GM19452 (cell line): ENCODE data around the gene NRP1.
"Not testable (repeated sequence)": the region's sequence is repeated elsewhere in the genome, so short reads cannot be mapped to it uniquely, and the experiment has no call there.

Experiments used
- ATAC-seq: cut with Tn5 transposase; IDR thresholded peaks from one replicate; pipeline ENCODE4 v1.9.1; 2021; ENCODE audit not compliant: unreplicated experiment

The NRP1 gene

DNA sequence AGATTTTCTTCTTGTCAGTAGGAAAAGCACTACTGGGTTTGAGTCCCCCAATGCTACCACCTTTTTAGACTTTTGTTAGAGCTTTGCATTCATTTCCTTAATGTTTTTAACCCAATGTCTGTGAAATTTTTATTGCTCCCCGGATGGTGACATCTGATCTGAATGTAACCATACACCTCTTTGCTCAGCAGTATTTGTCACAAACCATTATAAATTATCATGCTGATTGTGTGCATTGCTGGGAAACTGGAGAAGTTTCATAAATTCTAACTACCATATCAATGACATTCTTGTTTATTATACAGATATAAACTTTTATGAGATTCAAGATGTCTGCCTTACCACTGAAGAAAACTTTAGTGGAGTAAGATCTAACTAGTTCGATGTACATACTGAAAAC is 8.5 kb downstream of the NRP1 start:
- no peak for ATAC-seq

DNA sequence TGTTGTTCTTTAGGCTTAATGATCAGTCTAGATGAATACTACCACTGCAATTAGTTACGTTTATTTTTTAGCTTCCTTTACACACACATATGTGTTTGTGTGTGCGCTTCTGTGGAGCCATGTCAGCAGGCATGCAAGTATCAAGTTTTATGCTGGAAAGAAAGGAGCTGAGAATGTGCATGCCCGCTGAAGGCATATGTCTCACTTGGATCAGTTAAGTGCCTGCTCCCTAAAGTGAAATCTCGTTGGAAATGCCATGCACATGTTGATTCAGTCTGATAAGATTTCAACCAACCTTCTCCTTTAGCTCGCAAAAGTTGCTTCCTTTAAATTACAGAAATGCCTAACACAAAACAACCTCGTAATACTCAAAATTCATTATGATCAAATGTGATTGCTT is 10.7 kb downstream of the NRP1 start:
- ATAC-seq: no peak

DNA sequence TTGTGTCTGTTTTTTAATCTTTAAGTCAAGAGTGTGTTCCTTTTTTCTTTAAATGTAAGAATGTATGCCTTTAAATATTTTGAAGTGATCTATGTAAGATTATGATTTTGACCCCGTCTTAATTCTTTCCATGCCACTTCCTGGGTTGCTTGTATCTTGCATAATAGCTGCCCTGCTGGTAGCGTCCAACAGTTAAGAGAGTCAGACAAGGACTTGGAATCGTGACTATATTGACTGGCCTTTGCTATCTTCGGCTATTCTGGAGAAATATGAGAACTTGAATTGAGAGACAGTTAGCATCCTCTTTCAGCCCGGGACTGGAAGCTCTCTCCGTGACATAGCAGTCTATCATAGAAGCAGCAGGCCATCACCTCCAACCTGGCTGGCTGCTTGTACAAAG is 13.0 kb downstream of the NRP1 start:
- ATAC-seq: no peak

DNA sequence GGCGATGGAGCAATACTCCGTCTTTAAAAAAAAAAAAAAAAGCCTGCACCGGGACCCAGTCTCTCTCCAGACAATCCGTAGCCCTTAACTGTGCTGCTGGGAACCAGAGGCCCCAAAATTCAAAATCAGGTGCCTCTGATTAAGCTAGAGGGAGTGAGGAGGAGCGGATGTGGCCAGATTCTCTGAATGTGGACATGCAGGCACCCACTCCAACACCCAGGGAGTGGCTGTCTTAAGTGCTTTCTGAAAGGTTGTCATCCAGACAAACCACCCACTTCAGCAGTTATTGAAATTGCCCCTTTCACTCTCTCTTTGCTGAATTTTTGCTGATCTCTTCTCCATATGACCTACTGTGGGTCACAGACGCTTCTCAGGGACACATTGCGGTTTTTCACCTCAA is 14.2 kb downstream of the NRP1 start:
- ATAC-seq: no peak

DNA sequence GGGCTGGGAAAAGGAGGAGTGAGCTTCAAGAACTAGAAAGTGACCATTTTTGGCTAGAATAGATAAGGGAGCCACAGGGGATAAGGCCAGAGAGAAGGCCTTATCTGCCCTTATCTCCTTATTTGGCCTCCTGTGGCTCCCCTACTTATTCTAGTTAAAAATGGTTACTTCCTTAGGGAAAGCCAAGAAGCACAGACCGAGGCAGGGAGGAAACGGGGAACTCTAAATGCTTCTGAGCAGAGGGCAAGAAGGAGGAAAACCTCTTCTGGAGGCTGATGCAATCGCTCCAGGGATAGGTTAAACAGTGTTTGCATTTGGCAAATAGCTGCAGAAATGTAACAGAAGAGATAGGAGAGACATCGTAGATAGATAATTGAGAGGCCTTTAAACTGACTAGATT is 18.6 kb downstream of the NRP1 start:
- no peak for ATAC-seq

DNA sequence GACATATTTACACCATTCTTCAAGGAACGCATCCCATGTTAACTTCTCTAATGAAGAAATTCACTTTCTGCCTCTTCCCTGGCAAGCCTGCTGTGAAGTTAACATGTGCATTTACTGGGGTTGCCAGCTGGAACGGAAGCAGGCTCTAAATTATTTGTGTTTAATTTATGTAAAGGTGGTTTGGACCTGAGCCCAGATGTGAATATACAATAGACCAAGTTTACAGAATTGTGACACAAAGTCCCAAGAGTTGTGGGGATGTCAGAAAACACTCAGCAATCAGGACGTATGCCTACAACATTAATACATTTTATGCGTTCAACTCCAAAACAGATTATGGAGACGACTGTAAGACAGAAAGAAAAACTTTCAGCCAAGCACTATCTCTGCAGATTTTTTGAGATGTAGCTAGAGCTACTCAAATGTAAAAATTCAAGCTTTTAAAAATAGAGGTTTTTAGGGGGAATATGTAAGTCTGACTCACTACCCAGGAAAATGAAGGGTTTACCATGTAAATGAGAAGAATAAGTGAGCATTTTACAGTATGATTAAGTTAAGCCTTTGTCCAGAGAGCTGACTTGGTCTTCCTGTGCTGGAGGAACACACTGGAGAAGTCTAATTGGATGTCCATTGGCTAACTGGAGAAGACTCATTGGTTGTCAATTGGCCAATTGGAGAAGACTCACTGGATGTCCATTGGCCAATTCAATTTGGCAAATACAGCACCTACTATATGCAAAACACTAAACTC is 19.5 kb downstream of the NRP1 start:
- no peak for ATAC-seq

DNA sequence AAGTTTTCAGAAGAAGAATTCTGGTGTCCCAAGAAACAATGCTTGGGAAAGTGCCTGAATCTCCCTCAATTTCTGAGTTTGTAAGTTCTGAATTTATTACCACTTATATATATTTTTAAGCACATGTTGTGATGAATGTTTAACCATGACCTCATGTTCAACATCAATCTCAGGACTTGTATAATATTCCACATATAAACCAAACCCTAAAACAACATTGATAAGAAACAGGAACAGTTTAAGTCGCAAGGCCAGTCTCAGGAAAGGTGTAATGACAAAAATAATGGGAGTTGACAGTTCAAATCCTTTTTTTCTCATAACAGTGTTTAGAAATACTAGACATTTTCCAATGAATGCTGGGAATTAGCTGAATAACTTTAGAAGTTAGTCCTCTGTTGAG is 22.8 kb downstream of the NRP1 start:
- no peak for ATAC-seq

DNA sequence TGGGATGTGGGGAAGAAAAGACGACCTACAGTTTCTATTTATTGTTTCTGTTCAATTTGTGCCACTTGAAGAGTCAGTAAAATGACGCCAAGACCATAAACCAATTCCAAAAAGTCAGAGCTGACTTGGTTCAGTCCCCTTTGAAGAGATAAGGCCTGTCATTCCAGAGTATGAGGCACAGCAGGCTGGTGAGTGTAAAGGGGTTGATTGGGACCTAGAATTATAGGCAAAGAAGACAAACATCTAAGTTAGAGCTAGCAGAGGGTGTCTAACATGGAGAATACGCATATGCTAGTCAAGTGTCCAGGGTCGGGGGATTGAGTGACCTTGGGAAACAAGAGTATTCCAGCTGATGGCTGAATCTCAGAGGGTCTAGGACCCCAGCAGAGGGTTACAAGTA is 23.6 kb downstream of the NRP1 start:
- no peak for ATAC-seq

DNA sequence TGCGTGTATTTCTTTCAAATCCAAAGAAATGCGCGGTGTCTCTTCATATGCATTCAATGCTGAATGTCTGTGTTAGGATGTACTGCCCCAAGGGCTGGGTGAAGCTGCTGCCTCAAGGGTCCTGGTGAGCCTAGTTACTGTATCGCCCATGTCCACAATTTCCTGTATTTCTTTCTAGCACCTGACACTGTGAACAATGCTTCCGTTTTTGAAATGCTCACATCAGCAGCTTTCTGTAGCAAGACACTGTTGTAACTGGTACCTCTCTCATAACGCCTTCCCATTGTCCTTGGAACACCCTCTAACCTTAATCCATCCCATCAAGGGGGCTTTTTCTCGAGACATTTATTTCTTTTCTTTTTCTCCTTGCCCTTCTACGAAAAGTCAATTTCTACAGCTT is 25.1 kb downstream of the NRP1 start:
- no peak for ATAC-seq

DNA sequence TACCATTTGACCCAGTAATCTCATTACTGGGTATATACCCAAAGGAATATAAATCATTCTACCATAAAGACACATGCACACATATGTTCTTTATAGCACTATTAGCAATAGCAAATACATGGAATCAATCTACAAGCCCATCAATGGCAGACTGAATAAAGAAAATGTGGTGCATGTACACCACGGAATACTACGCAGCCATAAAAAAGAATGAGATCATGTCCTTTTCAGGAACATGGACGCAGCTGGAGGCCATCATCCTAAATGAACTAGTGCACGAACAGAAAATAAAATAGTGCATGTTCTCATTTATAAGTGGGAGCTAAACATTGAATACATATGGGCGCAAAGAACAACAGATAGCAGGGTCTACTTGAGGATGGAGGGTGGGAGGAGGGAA is 26.6 kb downstream of the NRP1 start:
- ATAC-seq: no peak

DNA sequence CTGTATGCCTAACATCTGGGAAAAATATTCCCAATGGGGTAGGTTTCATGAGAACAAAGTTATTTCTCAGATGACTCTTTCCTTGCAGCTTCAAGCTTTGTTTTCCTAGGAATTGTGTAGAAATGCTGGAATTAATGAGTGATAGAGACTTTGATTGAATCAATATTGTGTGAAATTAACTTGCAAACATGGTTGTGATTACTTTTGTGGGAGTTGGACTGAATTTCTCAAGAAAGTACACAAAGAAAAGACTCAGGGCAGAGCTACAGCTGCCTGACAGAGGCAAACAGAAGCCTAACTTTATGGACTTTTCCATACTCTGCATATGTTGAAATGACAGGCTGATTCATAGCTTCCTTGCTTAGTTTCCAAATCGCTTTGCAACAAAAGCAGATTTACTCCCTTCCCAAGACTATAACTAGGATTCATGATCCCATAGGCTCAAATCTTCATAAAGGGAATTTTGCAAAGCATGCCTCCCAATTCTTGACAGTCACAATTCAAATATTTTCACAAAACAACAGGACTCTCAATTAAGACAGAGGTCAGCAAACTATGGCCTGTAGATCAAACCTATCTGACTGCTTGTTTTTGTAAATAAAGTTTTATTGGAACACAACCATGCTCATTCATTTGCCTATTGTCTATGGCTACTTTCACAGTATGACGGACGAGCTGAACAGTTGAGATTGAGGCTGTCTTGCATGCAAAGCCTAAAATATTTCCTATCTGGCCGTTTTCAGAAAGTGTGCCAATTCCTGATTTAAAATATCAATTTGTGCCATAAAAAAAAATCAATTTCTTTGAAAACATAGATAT is 27.6 kb downstream of the NRP1 start:
- no peak for ATAC-seq

DNA sequence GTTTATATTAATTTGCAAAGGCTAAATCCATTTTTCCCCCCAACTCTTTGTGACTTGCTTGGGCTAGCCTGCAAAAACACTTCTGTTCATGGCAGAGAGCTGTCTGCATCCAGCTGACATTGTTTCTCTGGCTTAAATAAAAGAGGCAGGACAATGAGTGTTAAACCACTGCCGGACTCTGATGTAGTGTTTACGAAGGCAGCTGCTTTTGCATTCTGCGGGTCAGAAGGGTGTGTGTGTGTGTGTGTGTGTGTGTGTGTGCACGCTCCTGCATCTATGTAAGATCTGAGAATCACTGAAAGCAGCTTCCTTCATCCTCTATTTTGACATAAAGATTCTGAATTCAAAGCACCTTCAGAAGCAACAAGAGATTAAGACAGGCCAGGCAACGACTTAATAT is 28.3 kb downstream of the NRP1 start:
- ATAC-seq: no peak

DNA sequence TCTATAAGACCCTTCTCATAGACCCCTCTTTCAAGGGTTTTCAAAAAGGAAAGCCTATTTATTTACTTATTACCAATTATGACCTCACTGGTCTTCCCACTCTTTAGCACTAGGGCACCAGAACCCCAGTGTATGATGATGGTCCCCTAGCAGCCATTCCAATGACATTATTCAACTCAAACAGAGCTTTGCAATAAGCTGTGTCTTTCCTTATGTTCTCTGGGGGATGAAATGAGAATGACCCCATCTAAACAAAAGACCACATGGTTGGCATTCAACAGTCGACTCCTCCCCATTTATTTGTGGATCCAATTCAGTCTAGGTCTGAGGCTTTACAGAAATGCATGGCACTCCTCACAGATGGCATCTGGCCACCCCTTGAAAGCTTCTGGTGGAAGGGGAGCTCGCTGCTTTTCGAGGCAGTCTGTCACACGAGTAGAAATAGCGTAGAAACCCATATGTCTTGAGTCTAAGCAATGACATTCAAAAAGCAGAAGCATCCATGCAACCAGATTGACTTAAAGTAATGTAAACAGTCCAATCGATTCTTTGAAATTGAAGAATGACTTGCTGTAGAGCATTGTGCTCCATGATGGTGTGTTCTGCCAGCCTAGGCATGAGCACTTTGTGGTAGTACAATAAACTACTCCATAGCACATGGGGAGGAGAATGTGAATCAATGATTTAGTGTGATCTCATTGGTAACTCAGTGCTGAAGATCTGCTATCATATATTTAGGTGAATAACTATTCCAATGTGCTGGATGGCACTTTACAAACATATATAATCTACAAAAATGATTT is 29.8 kb downstream of the NRP1 start:
- ATAC-seq: no peak

DNA sequence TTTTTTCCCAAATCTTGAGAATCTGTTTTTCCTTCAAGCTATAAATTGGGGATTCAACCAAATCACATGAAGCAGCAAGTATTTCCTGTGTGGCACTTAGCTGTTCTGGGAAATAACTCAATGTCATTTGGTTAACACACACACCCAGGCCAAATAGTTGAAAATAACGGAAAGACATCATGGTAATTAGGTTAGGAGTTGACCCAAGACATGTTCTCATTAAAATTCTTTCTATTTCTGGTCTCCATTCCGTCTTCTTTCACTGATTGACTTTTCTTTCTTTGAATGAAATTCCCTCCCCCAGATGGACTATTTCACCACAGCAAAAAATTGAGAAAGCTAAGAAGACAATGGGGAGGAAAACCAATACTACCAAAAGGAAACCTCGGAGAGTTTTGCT is 30.5 kb downstream of the NRP1 start:
- ATAC-seq: no peak

DNA sequence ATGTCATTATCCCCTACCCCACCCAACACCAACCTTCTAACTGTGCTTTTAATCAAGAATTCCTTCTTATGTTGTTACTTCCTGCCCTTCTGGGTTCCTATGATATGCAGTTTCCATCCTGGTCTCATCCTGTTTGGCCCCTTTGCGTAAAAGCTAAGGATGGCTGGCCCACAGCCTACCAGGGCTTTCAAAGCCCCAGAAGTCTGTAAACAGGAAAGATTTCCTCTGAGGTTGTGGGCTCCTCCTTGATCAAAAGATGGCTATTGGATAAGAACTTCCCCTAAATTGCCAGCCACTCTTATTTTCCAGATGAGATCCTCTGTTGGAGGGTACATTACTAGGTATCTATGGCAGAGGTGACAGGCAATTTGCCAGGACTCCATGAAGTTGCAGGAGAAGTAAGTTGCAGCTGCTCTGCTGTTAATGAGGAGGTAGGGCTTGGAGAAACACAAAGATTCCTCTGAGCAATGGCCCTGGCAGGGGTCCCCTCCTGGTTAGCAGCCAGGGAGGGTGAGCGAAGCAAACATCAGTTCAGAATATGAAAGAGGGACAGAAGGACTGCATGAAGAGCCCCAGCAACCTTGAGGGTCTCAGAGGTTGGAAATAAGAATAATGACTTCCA is 32.1 kb downstream of the NRP1 start:
- ATAC-seq: no peak

DNA sequence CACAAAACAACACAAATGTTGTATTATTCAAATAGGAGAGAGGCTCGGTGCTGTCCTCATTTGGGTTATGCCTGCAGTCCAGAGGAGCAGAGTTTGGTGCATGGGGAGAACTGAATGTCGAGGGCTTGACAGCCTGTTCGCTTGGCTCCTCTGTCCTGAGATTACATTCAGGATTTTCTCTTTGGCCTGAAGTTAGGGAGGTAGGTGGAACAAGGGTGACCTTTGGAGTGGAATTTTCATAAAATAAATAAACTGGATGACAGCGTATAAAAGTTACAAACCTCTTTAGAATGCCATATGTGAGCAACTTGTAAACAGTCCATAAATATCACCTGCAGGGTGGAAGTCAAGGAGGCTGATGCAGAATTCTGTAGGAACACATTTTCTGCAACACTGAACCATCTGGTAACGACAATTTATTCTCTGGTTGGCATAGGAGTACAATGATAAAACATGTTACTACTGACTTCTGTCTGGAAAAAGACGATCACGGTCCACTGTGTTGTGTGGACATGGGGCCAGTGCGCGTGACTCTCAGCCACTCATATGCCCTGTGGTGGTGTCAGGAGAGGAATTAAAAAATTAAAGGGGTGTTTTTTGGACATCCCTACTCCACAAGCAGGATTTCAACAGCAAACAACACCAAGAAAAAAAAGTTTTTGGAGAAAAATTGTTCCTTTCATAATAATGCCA is 33.2 kb downstream of the NRP1 start:
- ATAC-seq: no peak

DNA sequence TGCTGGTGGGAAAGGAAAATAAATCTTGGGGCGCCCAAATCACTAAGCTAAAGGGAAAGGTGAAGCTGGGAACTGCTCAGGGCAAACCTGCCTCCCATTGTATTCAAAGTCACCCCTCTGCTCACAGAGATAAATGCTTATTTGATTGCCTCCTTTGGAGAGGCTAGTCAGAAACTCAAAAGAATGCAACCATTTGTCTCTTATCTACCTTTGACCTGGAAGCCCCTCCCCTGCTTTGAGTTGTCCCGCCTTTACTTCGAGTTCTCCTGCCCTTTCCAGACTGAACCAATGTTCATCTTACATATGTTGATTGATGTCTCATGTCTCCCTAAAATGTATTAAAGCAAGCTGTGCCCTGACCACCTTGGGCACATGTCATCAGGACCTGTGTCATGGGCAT is 33.9 kb downstream of the NRP1 start:
- not testable (repeated sequence) for ATAC-seq

DNA sequence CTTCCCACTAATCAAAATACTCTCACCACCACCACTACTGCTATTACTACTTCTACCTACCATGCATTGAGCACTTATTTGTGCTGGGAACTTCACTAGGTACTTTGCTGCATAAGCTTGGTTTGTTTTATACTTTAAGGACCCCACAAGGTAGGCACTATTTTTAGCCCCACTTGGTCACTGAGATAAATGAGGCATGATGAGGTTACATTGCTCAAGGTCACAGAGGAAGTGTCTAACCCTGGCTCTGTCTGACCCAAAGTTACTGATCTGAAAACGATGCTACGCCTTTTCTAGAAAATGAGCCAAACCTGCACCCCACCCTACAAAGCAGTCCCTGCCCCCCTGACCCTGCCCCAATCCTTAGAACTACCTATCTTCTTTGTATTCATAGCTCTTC is 35.6 kb downstream of the NRP1 start:
- ATAC-seq: no peak

DNA sequence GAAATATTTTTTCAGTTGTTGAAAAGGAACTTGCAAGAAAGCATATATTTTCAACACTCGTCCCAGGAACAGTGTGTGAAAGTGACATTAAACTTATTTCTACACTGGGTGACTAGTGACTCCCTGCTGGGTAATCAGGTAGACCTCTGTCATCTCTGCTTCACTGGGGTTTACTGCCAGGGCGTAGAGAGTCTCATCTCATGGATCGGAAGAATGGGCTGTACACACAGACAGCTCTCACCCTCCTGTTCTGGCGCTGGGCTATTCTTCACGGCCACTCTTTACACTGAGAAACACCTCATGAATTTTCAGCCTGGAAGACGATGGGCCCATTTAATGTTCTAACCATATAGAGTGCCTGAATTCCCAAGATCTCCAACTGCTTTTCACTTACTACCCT is 36.4 kb downstream of the NRP1 start:
- no peak for ATAC-seq

DNA sequence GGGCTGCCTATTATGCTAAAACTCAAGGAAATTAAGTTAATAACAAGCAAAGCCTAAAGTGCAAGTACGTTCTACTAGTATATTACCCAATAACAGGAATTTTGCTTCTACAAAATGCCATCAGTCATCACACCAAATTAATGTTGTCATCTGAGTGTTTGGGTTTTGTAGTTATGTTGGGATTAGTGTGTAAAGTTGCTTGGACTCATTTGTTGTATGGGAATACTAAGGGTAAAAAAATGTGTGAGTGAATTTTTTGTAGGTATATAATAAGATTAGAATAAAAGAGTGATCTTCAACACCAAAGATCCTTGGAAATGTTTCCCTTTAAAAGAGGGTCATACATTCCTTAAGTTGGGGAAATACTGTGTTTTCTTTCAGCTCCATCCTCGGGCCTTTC is 38.6 kb downstream of the NRP1 start:
- ATAC-seq: no peak
